Suprapubic skin (tissue), 3 donors: ENCODE results near the gene PARP4.

Source experiments
- EP300 ChIP-seq: sonication (generic); formaldehyde crosslinking; IDR thresholded peaks from one replicate; pipeline ENCODE4 v1.6.1; 2017; ENCODE audit warnings: antibody characterized with exemption
- TF ChIP-seq, protein P1 (sequence below), 2 donors: fragments of 200-600 bp in 1 of 2; fragments of 450-650 bp in 1 of 2; sonication (generic) in 1 of 2; IDR thresholded peaks; one replicate each; pipeline ENCODE4 v1.5.1; 2016 to 2019; ENCODE audit warnings: antibody characterized with exemption in 2 of 2, mild to moderate bottlenecking in 1 of 2, moderate library complexity in 1 of 2

DNA sequence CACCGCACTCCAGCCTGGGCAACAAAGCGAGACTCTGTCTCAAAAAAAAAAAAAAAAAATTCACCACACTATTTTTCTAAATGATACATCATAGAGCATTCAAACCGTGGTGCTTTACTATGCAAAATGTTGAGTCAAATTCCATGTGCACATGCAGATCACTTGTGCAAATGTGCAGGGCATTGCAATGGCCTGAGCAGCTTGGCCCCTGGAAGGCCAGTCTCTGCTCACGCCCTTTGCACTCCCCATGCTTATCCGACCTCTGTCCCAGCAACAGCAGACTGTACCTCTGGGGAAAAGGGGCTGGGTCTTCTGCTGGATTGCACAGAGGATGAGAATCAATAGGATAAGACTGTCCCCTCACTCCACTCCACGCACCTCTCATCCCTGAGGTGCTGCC is 58.5 kb downstream of the PARP4 start:
- TF ChIP-seq, protein P1, sequence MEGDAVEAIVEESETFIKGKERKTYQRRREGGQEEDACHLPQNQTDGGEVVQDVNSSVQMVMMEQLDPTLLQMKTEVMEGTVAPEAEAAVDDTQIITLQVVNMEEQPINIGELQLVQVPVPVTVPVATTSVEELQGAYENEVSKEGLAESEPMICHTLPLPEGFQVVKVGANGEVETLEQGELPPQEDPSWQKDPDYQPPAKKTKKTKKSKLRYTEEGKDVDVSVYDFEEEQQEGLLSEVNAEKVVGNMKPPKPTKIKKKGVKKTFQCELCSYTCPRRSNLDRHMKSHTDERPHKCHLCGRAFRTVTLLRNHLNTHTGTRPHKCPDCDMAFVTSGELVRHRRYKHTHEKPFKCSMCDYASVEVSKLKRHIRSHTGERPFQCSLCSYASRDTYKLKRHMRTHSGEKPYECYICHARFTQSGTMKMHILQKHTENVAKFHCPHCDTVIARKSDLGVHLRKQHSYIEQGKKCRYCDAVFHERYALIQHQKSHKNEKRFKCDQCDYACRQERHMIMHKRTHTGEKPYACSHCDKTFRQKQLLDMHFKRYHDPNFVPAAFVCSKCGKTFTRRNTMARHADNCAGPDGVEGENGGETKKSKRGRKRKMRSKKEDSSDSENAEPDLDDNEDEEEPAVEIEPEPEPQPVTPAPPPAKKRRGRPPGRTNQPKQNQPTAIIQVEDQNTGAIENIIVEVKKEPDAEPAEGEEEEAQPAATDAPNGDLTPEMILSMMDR (IDR thresholded peaks at IDR 0.05) = no peak
- no peak for TF ChIP-seq EP300
